Neutrophil (primary cell): ENCODE results near the gene MCCC2.

Experiments
- H3K27ac ChIP-seq: fragments of 200-600 bp; sonication (generic); 2 replicates; pipeline ENCODE4 v1.5.1; 2016; ENCODE audit warnings: mild to moderate bottlenecking, moderate library complexity
- H3K27me3 ChIP-seq: fragments of 200-600 bp; sonication (generic); 2 replicates; pipeline ENCODE4 v1.6.0; 2016; ENCODE audit warnings: mild to moderate bottlenecking
- H3K36me3 ChIP-seq: fragments of 200-600 bp; sonication (generic); 2 replicates; pipeline ENCODE4 v1.5.1; 2017
- H3K4me1 ChIP-seq, 2 experiments: fragments of 200-600 bp in 1 of 2; sonication (generic) in 1 of 2; 1 replicate in 1 of 2; 2 replicates in 1 of 2; pipeline versions ENCODE4 v1.5.1 to v1.6.1; 2013 to 2016; ENCODE audit warnings: low read depth in 1 of 2, low read length in 1 of 2, mild to moderate bottlenecking in 1 of 2, moderate library complexity in 1 of 2; ENCODE audit not compliant: control insufficient read depth in 1 of 2, insufficient read depth in 1 of 2
- H3K4me3 ChIP-seq, 2 experiments: fragments of 200-600 bp in 1 of 2; sonication (generic) in 1 of 2; 1 replicate in 1 of 2; 2 replicates in 1 of 2; pipeline ENCODE4 v1.5.1; 2013 to 2016; ENCODE audit warnings: low read depth in 1 of 2, low read length in 1 of 2, mild to moderate bottlenecking in 1 of 2, moderate library complexity in 1 of 2
- H3K9me3 ChIP-seq: fragments of 200-600 bp; sonication (generic); 2 replicates; pipeline ENCODE4 v1.5.1; 2016
- TF ChIP-seq, protein P1 (sequence below): fragments of 200-600 bp; sonication (generic); IDR thresholded peaks from 2 replicates; pipeline ENCODE4 v1.5.1; 2016; ENCODE audit warnings: antibody characterized with exemption

Gene MCCC2

DNA sequence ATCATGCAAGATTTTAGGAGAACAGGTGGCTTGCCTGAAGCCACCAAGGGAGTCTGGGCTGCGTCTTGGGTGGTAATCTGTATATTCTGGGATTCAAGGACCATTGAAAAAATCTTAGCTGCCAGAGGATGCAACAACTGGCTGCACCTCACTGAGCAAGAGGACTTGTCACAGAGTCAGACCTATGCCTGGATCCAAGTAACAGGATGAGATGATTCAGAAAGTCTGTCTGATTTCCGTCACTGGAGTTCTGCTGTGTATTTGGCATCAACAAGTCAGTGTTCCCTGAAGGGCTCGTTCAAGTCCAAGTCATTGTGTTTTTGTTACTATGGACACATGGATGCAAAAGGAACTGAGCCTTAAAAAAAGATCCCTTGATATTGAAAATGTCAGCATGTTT, 94.2 kb downstream of the MCCC2 start:
- Histone ChIP-seq H3K27me3 (peaks cover 12% of the 10 kb centered on the region), H3K27ac (no peak overlapping the region), H3K4me1 (no peaks in the 10 kb centered on the region), H3K4me3 (no peak overlapping the region), H3K9me3 (no peaks in the 10 kb centered on the region), H3K36me3 (no peaks in the 10 kb centered on the region)
- TF ChIP-seq, protein P1, sequence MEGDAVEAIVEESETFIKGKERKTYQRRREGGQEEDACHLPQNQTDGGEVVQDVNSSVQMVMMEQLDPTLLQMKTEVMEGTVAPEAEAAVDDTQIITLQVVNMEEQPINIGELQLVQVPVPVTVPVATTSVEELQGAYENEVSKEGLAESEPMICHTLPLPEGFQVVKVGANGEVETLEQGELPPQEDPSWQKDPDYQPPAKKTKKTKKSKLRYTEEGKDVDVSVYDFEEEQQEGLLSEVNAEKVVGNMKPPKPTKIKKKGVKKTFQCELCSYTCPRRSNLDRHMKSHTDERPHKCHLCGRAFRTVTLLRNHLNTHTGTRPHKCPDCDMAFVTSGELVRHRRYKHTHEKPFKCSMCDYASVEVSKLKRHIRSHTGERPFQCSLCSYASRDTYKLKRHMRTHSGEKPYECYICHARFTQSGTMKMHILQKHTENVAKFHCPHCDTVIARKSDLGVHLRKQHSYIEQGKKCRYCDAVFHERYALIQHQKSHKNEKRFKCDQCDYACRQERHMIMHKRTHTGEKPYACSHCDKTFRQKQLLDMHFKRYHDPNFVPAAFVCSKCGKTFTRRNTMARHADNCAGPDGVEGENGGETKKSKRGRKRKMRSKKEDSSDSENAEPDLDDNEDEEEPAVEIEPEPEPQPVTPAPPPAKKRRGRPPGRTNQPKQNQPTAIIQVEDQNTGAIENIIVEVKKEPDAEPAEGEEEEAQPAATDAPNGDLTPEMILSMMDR = no peak

DNA sequence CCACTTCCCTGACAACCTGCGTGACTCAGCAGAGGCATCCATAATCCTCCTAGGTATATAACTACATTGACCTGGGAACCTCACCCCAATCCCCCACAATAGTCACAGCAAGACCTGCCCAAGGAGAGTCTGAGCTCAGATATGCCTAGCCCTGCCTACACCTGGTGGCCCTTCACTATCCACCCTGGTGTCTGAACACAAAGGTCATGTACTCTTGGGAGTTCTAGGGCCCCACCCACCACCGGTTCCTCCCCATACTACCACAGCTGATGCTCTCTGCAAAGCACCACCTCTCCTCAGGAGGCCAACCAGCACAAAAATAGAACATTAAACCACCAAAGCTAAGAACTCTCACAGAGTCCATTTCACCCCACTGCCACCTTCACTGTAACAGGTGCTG, 97.2 kb downstream of the MCCC2 start:
- no peaks in the 10 kb centered on the region for H3K9me3 ChIP-seq
- no peak overlapping the region for H3K27ac ChIP-seq
- H3K27me3 ChIP-seq = peaks cover 12% of the 10 kb centered on the region
- no peak overlapping the region for H3K4me3 ChIP-seq
- TF ChIP-seq, protein P1 = no peak
- H3K36me3 ChIP-seq = no peaks in the 10 kb centered on the region
- no peaks in the 10 kb centered on the region for H3K4me1 ChIP-seq

DNA sequence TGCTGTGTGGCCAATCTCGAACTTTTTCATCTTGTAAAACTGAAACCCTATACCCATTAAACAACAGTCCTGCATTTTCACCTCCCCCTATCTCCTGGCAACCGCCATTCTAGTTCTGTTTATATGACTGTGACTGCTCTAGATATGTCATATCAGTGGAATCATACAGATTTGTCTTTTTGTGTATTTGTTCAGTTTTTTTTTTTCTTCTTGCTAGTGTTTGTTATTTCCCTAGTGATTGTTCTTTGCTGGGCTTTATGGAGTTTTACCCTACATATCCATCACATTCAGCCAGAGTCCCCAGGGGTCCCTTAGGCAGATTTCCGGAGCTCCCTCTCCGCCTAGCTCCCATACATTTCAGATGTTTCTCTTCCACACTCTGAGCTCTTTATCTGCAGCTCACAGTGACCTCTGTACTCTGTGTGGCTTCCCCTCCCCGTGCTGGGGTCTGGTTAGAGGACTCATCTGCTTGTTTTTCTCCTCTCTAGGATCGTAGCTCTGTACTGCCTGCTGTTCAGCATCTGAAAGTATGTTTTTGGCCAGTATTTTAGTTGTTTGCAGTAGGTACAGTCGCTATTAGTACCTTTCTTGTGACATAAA, 106.8 kb downstream of the MCCC2 start:
- Histone ChIP-seq H3K27me3 (peaks cover 30% of the 10 kb centered on the region), H3K27ac (no peak overlapping the region), H3K36me3 (no peaks in the 10 kb centered on the region), H3K4me3 (no peak overlapping the region), H3K9me3 (no peaks in the 10 kb centered on the region), H3K4me1 (no peaks in the 10 kb centered on the region)
- TF ChIP-seq, protein P1 = no peak

DNA sequence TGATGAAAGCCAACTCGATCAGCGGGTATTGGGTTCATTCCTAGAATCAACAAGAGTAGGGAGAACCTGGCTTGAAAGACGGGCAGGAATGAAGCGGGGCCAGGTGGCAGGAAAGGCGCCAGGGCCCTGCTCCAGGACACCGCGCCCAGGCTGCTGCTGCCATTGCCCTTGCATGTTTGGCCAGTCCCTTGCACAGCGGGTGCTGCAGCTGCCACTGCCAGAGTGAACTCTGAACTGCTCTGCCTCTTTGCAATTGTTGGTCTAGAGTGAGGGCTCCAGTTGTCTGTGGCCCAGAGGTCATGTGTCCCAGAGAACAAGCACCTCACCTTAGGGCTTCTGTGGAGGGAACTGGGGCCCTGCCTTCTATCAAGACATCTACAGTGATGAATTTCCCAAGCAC, 107.9 kb downstream of the MCCC2 start:
- Histone ChIP-seq H3K36me3 (no peaks in the 10 kb centered on the region), H3K4me3 (no peak overlapping the region), H3K27me3 (peaks cover 28% of the 10 kb centered on the region), H3K27ac (no peak overlapping the region), H3K4me1 (no peaks in the 10 kb centered on the region), H3K9me3 (no peaks in the 10 kb centered on the region)
- TF ChIP-seq, protein P1 = no peak

GRCh38 chr5:71695595-71695994, 108.5 kb downstream of the MCCC2 start:
- H3K27ac ChIP-seq = no peak overlapping the region
- no peaks in the 10 kb centered on the region for H3K4me1 ChIP-seq

More at GRCh38 chr5:71695595-71695994, 108.5 kb downstream of the MCCC2 start:
- Histone ChIP-seq H3K36me3 (no peaks in the 10 kb centered on the region), H3K27me3 (peaks cover 26% of the 10 kb centered on the region), H3K4me3 (no peak overlapping the region), H3K9me3 (no peaks in the 10 kb centered on the region)
- TF ChIP-seq, protein P1 = no peak
